Naive thymus-derived CD4-positive, alpha-beta T cell (primary cell): ENCODE data around the gene ARL5B. TPM values are rescaled to one million over a fixed set of nuclear protein-coding genes. Genes with fewer than 3 reads are reported as not detected.

Experiments
- ATAC-seq: fragments of 150-1000 bp; cut with Tn5 transposase; 2 replicates; pipeline ENCODE4 v1.10.0; 2021; ENCODE audit warnings: mild to moderate bottlenecking, moderate library complexity
- CTCF ChIA-PET: fragments of 350-600 bp; sonication (Branson Sonifier 250); formaldehyde crosslinking; loops from one replicate; lab custom pipeline; 2021; ENCODE audit warnings: antibody characterized with exemption; lab: Charles Lee
- POLR2A ChIA-PET: fragments of 350-600 bp; sonication (Branson Sonifier 250); formaldehyde crosslinking; loops from one replicate; lab custom pipeline; 2021; ENCODE audit warnings: antibody characterized with exemption, inconsistent platforms; lab: Charles Lee
- DNase-seq, 9 donors: peaks; one replicate each; pipeline versions ENCODE4 v3.0.0 to v3.0.0-alpha.2; 2020 to 2022; ENCODE audit warnings: mixed read lengths in 1 of 9
- H3K27ac ChIP-seq: one replicate; pipeline ENCODE4 v1.7.0; 2013; ENCODE audit warnings: mild to moderate bottlenecking, low read depth, low read length, moderate library complexity
- H3K27me3 ChIP-seq, 2 donors: one replicate each; pipeline ENCODE4 v1.7.0; 2013; ENCODE audit warnings: low read length in 2 of 2, mild to moderate bottlenecking in 2 of 2, moderate library complexity in 2 of 2; ENCODE audit not compliant: control insufficient read depth in 2 of 2, insufficient read depth in 2 of 2
- H3K36me3 ChIP-seq, 3 experiments: 1 replicate in 2 of 3; 2 replicates in 1 of 3; pipeline ENCODE4 v1.7.0; 2013; ENCODE audit warnings: low read length in 3 of 3, mild to moderate bottlenecking in 3 of 3, moderate library complexity in 1 of 3; ENCODE audit not compliant: insufficient read depth in 3 of 3, control insufficient read depth in 2 of 3
- H3K4me1 ChIP-seq, 2 donors: one replicate each; pipeline ENCODE4 v1.7.0; 2013; ENCODE audit warnings: low read length in 2 of 2, mild to moderate bottlenecking in 2 of 2, moderate library complexity in 1 of 2; ENCODE audit not compliant: control insufficient read depth in 2 of 2, insufficient read depth in 2 of 2
- H3K4me3 ChIP-seq: 2 replicates; pipeline ENCODE4 v1.7.0; 2013; ENCODE audit warnings: mild to moderate bottlenecking, low read length
- H3K9me3 ChIP-seq, 3 experiments: 1 replicate in 2 of 3; 2 replicates in 1 of 3; pipeline ENCODE4 v1.7.0; 2013; ENCODE audit warnings: low read length in 3 of 3; ENCODE audit not compliant: control insufficient read depth in 2 of 3
- H3K27ac Mint-ChIP-seq, 9 donors: one replicate each; pipeline ENCODE4 v1.8.0; 2020 to 2022; ENCODE audit warnings: mixed read lengths in 9 of 9, mild to moderate bottlenecking in 8 of 9, moderate library complexity in 5 of 9, inconsistent platforms in 2 of 9
- H3K27me3 Mint-ChIP-seq, 5 donors: one replicate each; pipeline ENCODE4 v1.8.0; 2021 to 2022; ENCODE audit warnings: mixed read lengths in 5 of 5, mild to moderate bottlenecking in 1 of 5
- H3K36me3 Mint-ChIP-seq, 5 donors: one replicate each; pipeline ENCODE4 v1.8.0; 2020 to 2022; ENCODE audit warnings: mixed read lengths in 5 of 5, mild to moderate bottlenecking in 3 of 5, inconsistent platforms in 1 of 5
- H3K4me1 Mint-ChIP-seq, 7 donors: one replicate each; pipeline ENCODE4 v1.8.0; 2020 to 2022; ENCODE audit warnings: mixed read lengths in 7 of 7, mild to moderate bottlenecking in 3 of 7, inconsistent platforms in 1 of 7
- H3K4me3 Mint-ChIP-seq, 10 donors: one replicate each; pipeline ENCODE4 v1.8.0; 2020 to 2022; ENCODE audit warnings: mild to moderate bottlenecking in 10 of 10, mixed read lengths in 10 of 10, moderate library complexity in 6 of 10, inconsistent platforms in 2 of 10
- H3K9me3 Mint-ChIP-seq, 11 donors: one replicate each; pipeline ENCODE4 v1.8.0; 2020 to 2022; ENCODE audit warnings: mixed read lengths in 11 of 11, mild to moderate bottlenecking in 4 of 11, inconsistent platforms in 1 of 11, moderate library complexity in 1 of 11
- intact Hi-C, 2 donors: fragments of 100-400 bp; cut with micrococcal nuclease; formaldehyde crosslinking; loops; one replicate each; pipeline ENCODE4 v1.15.1; 2023
- polyA plus RNA-seq, 2 donors: library from polyadenylated mRNA; unstranded; fragments of 300-500 nt; fragmentation: Illumina TruSeq; gene quantifications; one replicate each; pipeline ENCODE4 v1.2.3, GENCODE V29; 2021
- total RNA-seq, 6 experiments: library from RNA in 5 of 6; stranded (reverse) in 5 of 6; gene quantifications; 1 replicate in 5 of 6; 2 replicates in 1 of 6; pipeline ENCODE4 v1.2.3 and lab custom pipeline; 2021 to 2026

Gene ARL5B
- total and polyA plus RNA-seq, 7 experiments from 2014 or later: 0.59 to 15.8 (median 13.0) TPM

- peak; percentile 99 for ATAC-seq
- peaks cover 10 to 53% (median 47%) of the 10 kb centered on the region in 7 donors for H3K4me1 Mint-ChIP-seq
- H3K27ac Mint-ChIP-seq: peak within 1 kb of the TSS; percentile 94 to 99 (median 98)
- peak; percentile 82 to 95 (median 95) for DNase-seq
- no peaks in the 10 kb centered on the region for H3K9me3 ChIP-seq
- CTCF ChIA-PET: no interaction called here
- peaks cover 0 to 2% (median 0%) of the 10 kb centered on the region in 5 donors for H3K27me3 Mint-ChIP-seq
- H3K36me3 Mint-ChIP-seq: peaks cover 0 to 15% (median 8%) of the 10 kb centered on the region in 5 donors
- no peaks in the 10 kb centered on the region for H3K36me3 ChIP-seq
- peak within 1 kb of the TSS; percentile 91 for H3K27ac ChIP-seq
- H3K9me3 Mint-ChIP-seq: peaks cover 0 to 4% (median 0%) of the 10 kb centered on the region in 11 donors
- peak within 1 kb of the TSS; percentile 92 to 99 (median 96) for H3K4me3 Mint-ChIP-seq
- intact Hi-C loops: loop anchor here (1.0 to 10.0 kb wide), 8 partner anchors 8 to 1834 kb away; partner anchors contain the start of genes ARL5B (in 2 of the 2), RSU1 (in 1 of the 2), STAM (in 1 of the 2) and VIM (in 1 of the 2)
- POLR2A ChIA-PET: interaction anchor here (0.7 kb wide), 1 partner anchor 14 kb away, joined by 3 read pairs; no protein-coding TSS in a partner anchor
- no peaks in the 10 kb centered on the region for H3K27me3 ChIP-seq
- peaks cover 3 to 10% of the 10 kb centered on the region in 2 donors for H3K4me1 ChIP-seq
- H3K4me3 ChIP-seq: peak within 1 kb of the TSS; percentile 93
Observed at GRCh38 chr10:18651324-18652007, 7.8 kb upstream of the ARL5B start, which contains the start of gene NSUN6. TSS of gene NSUN6 (minus strand) at chr10:18651587. CDS start at chr10:18651203, 384 bp downstream.

- no peak overlapping the region for H3K4me3 ChIP-seq
- H3K4me1 Mint-ChIP-seq: peaks cover 10 to 53% (median 48%) of the 10 kb centered on the region in 7 donors
- CTCF ChIA-PET: no interaction called here
- peaks cover 0 to 15% (median 5%) of the 10 kb centered on the region in 5 donors for H3K36me3 Mint-ChIP-seq
- peak overlapping the region; percentile 91 for H3K27ac ChIP-seq
- H3K27me3 Mint-ChIP-seq: peaks cover 0 to 2% (median 0%) of the 10 kb centered on the region in 5 donors
- H3K9me3 Mint-ChIP-seq: peaks cover 0 to 4% (median 0%) of the 10 kb centered on the region in 11 donors
- POLR2A ChIA-PET: interaction anchor here (1.6 kb wide), 1 partner anchor 13 kb away, joined by 3 read pairs; no protein-coding TSS in a partner anchor
- H3K4me3 Mint-ChIP-seq: peak overlapping the region in 3 of 10 donors; percentile 9 to 99 (median 97)
- H3K27me3 ChIP-seq: no peaks in the 10 kb centered on the region
- intact Hi-C loops: loop anchor here (10.0 kb wide), 3 partner anchors 1228 to 1628 kb away; partner anchors contain the start of gene VIM (in 1 of the 2)
- H3K4me1 ChIP-seq: peaks cover 4 to 10% of the 10 kb centered on the region in 2 donors
- H3K9me3 ChIP-seq: no peaks in the 10 kb centered on the region
- no peak for DNase-seq
- H3K27ac Mint-ChIP-seq: peak overlapping the region in 8 of 9 donors; percentile 23 to 98 (median 96)
- H3K36me3 ChIP-seq: no peaks in the 10 kb centered on the region
- ATAC-seq: no peak
Observed at GRCh38 chr10:18653112-18653511, 6.1 kb upstream of the ARL5B start.

- Mint-ChIP-seq H3K36me3 (peaks cover 3 to 19% (median 4%) of the 10 kb centered on the region in 5 donors), H3K27ac (peak overlapping the region in 1 of 9 donors; percentile 62), H3K4me3 (no peak overlapping the region), H3K9me3 (peaks cover 0 to 3% (median 0%) of the 10 kb centered on the region in 11 donors), H3K27me3 (no peaks in the 10 kb centered on the region), H3K4me1 (peaks cover 18 to 46% (median 39%) of the 10 kb centered on the region in 7 donors)
- Histone ChIP-seq H3K36me3 (peaks cover 0 to 4% (median 0%) of the 10 kb centered on the region in 3 experiments), H3K4me1 (peaks cover 16 to 17% of the 10 kb centered on the region in 2 donors), H3K4me3 (no peak overlapping the region), H3K27me3 (no peaks in the 10 kb centered on the region), H3K27ac (no peak overlapping the region), H3K9me3 (no peaks in the 10 kb centered on the region)
- DNase-seq: no peak
- ChIA-PET POLR2A (no interaction called here), CTCF (no interaction called here)
- no peak for ATAC-seq
- intact Hi-C loops: loop anchor here (5.0 to 10.0 kb wide), 4 partner anchors 1232 to 1839 kb away; partner anchors contain the start of genes RSU1 (in 1 of the 2) and VIM (in 1 of the 2)
Observed at GRCh38 chr10:18656724-18657123, 2.5 kb upstream of the ARL5B start.

- H3K9me3 Mint-ChIP-seq: peaks cover 0 to 3% (median 0%) of the 10 kb centered on the region in 11 donors
- peak in 4 of 9 donors; percentile 2 to 14 (median 6) for DNase-seq
- H3K4me1 Mint-ChIP-seq: peaks cover 24 to 49% (median 44%) of the 10 kb centered on the region in 7 donors
Observed at GRCh38 chr10:18658271-18659124, 733 bp upstream of the ARL5B start.

GRCh38 chr10:18659819-18660535, 746 bp downstream of the ARL5B start:
- intact Hi-C loops: loop anchor here (1.0 to 10.0 kb wide), 12 partner anchors 9 to 1843 kb away; partner anchors contain the start of genes NSUN6 (in 2 of the 2), RSU1 (in 2 of the 2), VIM (in 2 of the 2) and STAM (in 1 of the 2)
- peak; percentile 3 for ATAC-seq
- Mint-ChIP-seq H3K27ac (peak overlapping the region; percentile 95 to 99 (median 97)), H3K36me3 (peaks cover 0 to 12% (median 4%) of the 10 kb centered on the region in 5 donors), H3K4me3 (peak overlapping the region; percentile 94 to 100 (median 99)), H3K27me3 (no peaks in the 10 kb centered on the region), H3K9me3 (peaks cover 0 to 3% (median 0%) of the 10 kb centered on the region in 11 donors), H3K4me1 (peaks cover 32 to 61% (median 49%) of the 10 kb centered on the region in 7 donors)
- peaks cover 16 to 21% of the 10 kb centered on the region in 2 donors for H3K4me1 ChIP-seq
- CTCF ChIA-PET: interaction anchor here (0.6 kb wide), 1 partner anchor 35 kb away, joined by 6 read pairs; no protein-coding TSS in a partner anchor
- peak in 1 of 9 donors; percentile 49 for DNase-seq
- no peaks in the 10 kb centered on the region for H3K9me3 ChIP-seq
- peak overlapping the region; percentile 89 for H3K4me3 ChIP-seq
- POLR2A ChIA-PET: interaction anchor here (1.4 kb wide), 1 partner anchor 10 kb away, joined by 9 read pairs; no protein-coding TSS in a partner anchor
- H3K36me3 ChIP-seq: peaks cover 0 to 4% (median 0%) of the 10 kb centered on the region in 3 experiments
- H3K27me3 ChIP-seq: no peaks in the 10 kb centered on the region
- peak overlapping the region; percentile 92 for H3K27ac ChIP-seq

More at GRCh38 chr10:18658271-18659124, 733 bp upstream of the ARL5B start:
- ChIA-PET CTCF (interaction anchor here (0.7 kb wide), 1 partner anchor 38 kb away, joined by 5 read pairs; no protein-coding TSS in a partner anchor), POLR2A (interaction anchor here (0.7 to 1.4 kb wide), 4 partner anchors 9 to 110 kb away, joined by 3 to 9 read pairs (median 4); no protein-coding TSS in a partner anchor)
- peaks cover 0 to 4% (median 0%) of the 10 kb centered on the region in 3 experiments for H3K36me3 ChIP-seq
- intact Hi-C loops: loop anchor here (1.0 to 10.0 kb wide), 12 partner anchors 7 to 1842 kb away; partner anchors contain the start of genes NSUN6 (in 2 of the 2), RSU1 (in 2 of the 2), VIM (in 2 of the 2) and STAM (in 1 of the 2)
- H3K27me3 ChIP-seq: no peaks in the 10 kb centered on the region
- peaks cover 16 to 21% of the 10 kb centered on the region in 2 donors for H3K4me1 ChIP-seq
- no peaks in the 10 kb centered on the region for H3K9me3 ChIP-seq
- peak overlapping the region; percentile 89 for H3K4me3 ChIP-seq
- no peak for ATAC-seq
- H3K27ac ChIP-seq: peak overlapping the region; percentile 92
- Mint-ChIP-seq H3K4me3 (peak overlapping the region; percentile 94 to 100 (median 99)), H3K27ac (peak overlapping the region; percentile 95 to 99 (median 99)), H3K36me3 (peaks cover 3 to 17% (median 4%) of the 10 kb centered on the region in 5 donors), H3K27me3 (no peaks in the 10 kb centered on the region)
